Activated T-cell treated with anti-CD3 and anti-CD28 coated beads for 4 hours (primary cell): ENCODE measurements around the gene AFAP1L1.
"Not testable (repeated sequence)": the region's sequence is repeated elsewhere in the genome, so short reads cannot be mapped to it uniquely, and the experiment has no call there.

Experiments used
- DNase-seq: peaks from one replicate; pipeline ENCODE4 v3.0.0-alpha.2; 2020

Gene AFAP1L1

GRCh38 chr5:149376104-149376503 lies 104.4 kb downstream of the AFAP1L1 start:
- DNase-seq: no peak

DNA sequence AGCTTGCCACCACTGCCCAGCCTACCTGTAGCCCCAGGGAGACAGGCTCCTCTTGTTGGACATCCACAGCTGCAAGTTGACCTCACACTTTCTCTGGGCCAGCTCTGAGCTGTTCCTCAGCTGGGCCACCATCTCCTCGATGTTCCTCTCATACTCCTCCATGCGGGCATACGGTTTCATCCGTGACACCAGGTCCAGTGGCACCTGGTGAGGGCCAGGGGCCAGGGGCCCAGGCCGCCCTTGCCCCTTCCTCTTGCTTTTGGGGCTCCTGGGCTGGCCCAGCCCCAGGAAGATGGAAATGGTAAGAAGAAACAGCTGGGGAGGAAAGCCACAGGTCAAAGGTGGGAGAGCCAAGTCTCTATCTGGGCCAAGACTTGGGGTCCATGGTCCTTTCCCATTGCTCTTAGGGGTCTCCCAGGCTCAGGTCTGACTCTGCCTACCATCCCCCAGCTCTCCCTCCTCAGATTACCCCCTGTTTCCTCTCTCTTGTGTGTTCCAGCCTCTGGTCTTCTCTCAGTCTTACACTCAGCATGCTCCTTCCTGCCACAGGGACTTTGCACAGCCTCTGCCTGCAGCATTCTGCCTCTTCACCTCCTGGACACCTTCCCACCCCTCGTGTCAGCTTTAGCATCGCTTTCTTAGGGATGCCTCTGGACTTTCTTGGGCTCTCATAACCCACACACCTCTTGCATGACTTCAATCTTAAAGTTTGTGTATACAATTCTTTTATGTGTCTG lies 105.2 kb downstream of the AFAP1L1 start:
- DNase-seq: no peak

- DNase-seq: no peak
Measured at GRCh38 chr5:149378241-149378820, 106.7 kb downstream of the AFAP1L1 start.

DNA sequence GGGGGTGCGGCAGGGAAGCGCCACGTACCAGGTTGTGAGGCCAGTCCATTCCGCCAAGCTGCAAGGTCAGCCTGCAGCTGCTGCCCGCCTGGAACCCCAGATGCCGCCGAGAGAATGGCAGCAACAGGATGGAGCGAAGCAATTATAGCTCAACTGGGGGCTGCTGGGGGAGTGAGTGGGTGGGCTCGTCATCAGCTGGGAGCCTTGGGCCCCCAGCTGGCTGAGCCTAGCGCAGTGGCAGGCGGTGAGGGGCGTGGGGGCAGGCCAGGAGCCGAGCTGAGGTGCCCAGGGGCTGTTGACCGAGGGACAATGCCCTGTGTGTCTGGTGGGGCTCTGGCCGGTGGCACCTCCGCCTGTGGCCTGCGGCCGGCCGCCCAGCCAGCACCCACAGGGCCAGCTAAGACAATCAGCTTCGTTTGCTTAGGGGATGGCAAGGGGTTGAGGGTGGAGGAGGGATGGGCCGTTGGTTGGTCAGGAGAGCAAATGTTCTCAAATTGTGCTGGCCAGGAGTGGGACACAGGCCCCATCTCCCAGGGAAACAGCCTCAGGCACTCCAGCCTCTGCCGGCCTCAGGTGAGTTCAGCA lies 107.6 kb downstream of the AFAP1L1 start, which contains the start of gene IL17B:
IL17B (minus strand) TSS at position 116 of the 585 bp plus-strand sequence; CDS start at position 49, 67 bp downstream.
- DNase-seq: no peak

- no peak for DNase-seq
Measured at GRCh38 chr5:149379818-149380374, 108.2 kb downstream of the AFAP1L1 start.

DNA sequence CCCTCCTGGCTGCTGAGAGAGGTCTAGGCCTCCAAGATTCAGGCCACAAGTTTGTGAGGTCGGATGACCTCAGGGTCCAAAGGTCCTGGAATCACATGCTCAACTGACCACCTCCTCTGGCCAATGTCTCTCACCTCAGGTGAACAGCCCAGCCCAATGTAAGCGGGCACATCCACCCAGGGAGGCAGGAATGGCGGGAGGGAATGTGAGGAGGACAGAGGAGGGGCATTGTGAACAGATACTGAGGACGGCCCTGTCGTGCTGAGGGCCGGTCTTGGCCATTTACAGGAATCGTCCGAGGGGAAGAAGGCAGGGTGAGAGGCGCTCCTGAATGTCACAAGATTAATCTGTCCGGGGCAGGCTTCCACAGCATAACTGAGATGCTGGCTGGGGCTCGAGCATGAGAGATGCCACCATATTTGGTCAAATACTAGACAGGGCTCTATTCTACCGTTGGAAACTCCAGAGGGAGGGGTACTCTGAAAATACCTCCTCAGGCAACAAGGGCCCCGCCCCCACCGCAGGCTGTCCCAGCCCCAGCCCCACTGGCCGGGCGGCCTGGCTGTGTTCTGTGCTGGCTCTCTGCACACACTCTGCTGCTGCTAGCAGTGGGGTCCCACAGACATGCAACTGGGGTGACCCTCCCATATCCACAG lies 108.9 kb downstream of the AFAP1L1 start:
- DNase-seq: no peak

GRCh38 chr5:149381261-149381985 lies 109.8 kb downstream of the AFAP1L1 start:
- no peak for DNase-seq

GRCh38 chr5:149381986-149382338 lies 110.3 kb downstream of the AFAP1L1 start:
- DNase-seq: peak; percentile 67

DNA sequence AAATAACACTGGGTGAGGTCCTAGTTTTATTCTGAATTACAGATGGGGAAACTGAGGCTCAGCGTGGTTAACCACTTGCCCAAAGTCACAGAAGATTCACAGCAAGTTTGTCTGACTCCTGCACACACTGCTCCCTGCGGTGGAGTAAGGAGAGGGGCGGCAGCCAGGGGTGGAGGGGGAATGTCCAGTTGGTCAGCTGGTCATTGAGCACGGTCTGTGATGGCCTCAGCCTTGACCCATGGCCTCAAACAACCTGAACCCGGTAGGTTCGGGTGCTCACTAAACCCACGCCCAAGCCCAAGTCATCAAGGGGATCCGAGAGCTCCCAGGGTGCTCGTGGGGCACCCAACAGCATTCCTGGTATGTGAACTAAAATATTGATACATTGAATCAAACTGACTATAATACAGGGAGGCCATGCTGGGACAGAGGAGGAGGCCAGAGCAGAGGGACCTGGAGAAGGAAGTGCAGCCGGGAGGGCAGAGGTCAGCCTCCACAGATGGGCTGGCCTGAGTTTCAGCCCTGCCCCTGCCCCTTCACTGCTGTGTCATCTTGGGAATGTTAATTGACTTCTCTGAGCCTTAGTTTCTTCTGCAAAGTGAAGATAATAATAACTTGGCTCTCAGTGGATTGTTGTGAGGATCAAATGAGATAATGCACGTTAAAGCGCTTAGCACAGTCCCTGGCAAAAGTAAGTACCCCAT lies 111.0 kb downstream of the AFAP1L1 start:
- DNase-seq: no peak

DNA sequence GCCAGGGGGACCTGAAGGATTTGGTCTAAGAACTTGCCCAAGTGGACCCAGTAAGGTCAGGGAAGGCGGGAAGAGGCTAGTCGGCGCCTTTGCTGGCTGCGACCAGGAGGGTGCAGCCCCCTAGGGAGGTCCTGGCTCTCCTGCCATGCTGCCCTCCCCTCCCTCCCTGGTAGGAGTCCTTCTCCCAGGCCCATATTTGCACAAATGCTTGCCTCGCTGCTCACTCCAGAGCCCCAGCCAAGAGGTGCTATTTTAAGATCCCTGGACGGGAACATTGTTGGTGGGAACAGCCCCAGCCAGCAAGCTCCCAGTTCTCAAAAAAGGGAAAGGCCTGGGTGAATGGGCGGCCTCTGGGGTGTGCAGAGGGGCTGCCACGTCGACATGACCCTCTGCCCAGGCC lies 111.7 kb downstream of the AFAP1L1 start:
- DNase-seq: no peak

DNA sequence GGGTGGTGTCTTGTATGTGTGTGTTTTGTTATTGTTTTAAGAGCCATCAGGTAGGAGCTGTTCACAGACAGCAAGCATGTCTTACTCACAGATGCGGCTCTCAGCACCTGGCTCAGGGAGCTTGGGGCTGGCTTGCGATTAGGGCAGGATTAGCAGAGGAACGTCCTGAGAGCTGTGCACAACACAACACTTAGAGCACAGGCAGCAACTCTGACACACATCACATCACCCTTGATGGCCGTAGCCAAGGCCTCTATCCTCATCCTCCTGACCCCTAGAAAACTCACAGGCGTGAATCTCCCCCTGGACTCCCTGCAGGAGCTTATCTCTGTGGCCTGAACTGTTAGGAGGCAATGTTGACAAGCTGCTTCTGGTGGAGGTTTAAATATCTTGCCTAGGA lies 114.5 kb downstream of the AFAP1L1 start:
- no peak for DNase-seq

GRCh38 chr5:149387081-149387631 lies 115.5 kb downstream of the AFAP1L1 start:
- DNase-seq: no peak

DNA sequence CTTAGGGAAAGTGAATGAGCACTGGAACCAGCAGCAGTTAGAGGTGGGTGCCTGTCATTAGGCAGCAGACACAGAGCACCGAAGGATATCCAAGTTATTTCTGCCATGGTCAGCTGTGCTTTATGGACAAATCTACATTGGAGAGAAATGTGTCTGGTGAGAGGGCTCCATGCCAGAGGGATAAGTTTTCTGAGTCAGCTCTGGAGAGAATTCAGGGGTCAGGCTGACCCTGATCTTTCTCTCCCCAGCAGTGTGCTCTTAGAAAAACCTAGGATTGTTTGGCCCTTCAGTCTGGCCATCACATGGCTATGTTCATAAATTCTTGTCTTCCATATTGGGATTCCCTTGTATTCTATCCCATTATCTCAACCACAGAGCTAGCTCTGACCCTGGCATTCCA lies 116.3 kb downstream of the AFAP1L1 start:
- no peak for DNase-seq

DNA sequence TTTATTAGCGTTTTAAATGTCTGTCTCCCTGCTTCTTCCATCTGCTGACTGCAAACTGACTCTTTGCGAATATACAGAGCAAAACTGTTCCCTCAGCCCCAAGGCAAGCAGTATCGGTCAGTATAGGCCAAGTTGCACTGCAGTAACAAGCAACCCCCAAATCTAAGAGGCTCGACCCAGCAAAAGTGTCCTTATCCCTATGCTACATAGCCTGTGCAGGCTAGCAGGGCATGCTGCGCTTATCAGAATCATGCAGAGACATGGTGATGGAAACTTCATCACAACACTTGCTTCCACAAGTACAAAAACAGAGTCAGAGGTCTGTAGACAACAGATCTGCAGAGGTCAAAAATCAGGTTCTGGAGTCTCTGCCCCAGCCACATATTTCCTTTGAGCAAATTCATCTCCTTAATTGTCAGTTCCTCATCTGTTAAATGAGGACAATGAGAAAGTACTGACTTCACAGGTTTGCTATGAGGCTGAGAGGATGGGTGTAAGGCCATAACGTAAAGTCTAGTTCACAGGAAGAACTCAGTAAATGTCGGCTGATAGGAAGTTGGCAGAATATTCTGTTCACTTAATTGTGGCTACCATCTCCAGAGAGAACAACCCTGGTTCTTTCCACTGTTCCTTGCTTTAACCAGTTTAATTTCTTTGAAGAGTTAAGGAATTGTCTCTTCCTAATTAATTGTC lies 117.0 kb downstream of the AFAP1L1 start:
- DNase-seq: no peak

DNA sequence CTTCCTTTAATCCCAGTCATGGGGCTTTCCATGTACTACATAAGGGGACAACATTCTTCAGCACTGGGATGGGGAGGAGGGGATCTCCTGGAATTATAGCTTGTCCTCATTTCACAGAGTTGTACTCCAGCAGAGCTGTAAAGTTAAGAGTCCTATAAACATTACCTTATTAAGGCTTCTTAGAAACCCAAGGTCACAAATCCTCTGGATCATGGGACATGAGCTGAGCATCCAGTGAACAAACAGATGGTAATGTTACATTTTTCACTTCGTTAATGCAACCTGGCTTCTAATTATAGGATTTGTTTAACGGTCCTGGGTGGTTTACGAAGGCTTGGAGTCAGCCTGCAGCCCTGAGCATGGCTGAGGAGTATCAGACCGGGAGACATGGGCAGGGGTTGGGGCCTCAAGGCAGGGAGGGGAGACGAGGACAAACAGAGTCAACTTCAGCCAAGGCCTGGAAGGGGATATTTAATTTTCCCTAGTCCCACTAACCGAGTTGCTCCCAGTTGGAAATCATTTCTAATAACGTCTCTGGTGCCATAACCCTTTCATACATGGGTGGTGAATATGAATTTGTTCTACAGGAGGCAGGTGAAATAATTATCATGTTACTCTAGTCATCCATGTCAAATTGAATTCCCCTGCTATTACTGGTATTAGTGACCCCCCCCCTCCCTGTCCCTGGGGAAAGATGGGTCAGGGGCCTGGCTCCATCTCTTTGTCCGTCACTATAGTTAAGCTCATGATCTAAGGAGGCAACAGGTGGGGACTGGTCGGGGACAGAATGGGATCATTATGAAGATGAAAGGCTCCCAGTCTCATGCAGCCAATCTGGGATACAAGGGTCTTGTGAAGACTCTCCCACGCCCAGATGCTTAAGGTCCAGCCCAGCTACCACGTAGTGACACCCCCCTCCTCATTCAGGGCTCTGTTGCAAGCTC lies 118.2 kb downstream of the AFAP1L1 start:
- no peak for DNase-seq

DNA sequence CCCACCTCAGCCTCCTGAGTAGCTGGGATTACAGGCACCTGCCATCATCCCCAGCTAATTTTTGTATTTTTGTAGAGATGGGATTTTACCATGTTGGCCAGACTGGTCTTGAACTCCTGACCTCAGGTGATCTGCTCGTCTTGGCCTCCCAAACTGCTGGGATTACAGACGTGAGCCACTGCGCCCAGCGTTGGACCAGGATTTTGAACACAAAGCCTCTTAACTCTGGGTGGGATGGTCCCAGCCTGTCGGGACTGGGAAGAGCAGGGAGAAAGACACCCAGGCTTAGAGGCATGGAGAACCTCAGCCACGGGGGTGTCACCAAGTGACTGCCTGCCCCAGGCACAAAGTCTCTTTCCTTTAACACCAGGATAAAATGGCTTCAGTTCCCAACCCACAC lies 119.4 kb downstream of the AFAP1L1 start:
- not testable (repeated sequence) for DNase-seq
